Measurements from ENCODE around the gene HELT.
"Not testable (repeated sequence)": the region's sequence is repeated elsewhere in the genome, so short reads cannot be mapped to it uniquely, and the experiment has no call there.

HELT gene

GRCh38 chr4:185036019-185036418 lies 17.7 kb downstream of the HELT start:
- no peak overlapping the region for H3K4me3 ChIP-seq (ENCODE audit: low read depth, low read length)

GRCh38 chr4:185036842-185037241 lies 18.6 kb downstream of the HELT start:
- no peak overlapping the region for H3K4me3 ChIP-seq (ENCODE audit: low read depth, low read length)

GRCh38 chr4:185039508-185040273 lies 21.4 kb downstream of the HELT start:
- H3K4me3 ChIP-seq (ENCODE audit: low read depth, low read length) = no peak overlapping the region

- no peak overlapping the region for H3K4me3 ChIP-seq (ENCODE audit: low read depth, low read length)
These were observed 22.2 kb downstream of the HELT start for GRCh38 chr4:185040523-185040922.

GRCh38 chr4:185050286-185050685 lies 32.0 kb downstream of the HELT start:
- not testable (repeated sequence) for H3K4me3 ChIP-seq (ENCODE audit: low read depth, low read length)

- not testable (repeated sequence) for H3K4me3 ChIP-seq (ENCODE audit: low read depth, low read length)
These were observed 33.0 kb downstream of the HELT start for GRCh38 chr4:185051283-185051682.

GRCh38 chr4:185053746-185054145 lies 35.5 kb downstream of the HELT start:
- no peak overlapping the region for H3K4me3 ChIP-seq (ENCODE audit: low read depth, low read length)

GRCh38 chr4:185054272-185054671 lies 36.0 kb downstream of the HELT start:
- no peak overlapping the region for H3K4me3 ChIP-seq (ENCODE audit: low read depth, low read length)

- H3K4me3 ChIP-seq (ENCODE audit: low read depth, low read length) = no peak overlapping the region
These were observed 36.6 kb downstream of the HELT start for GRCh38 chr4:185054886-185055285.

GRCh38 chr4:185061610-185062009 lies 43.3 kb downstream of the HELT start:
- H3K4me3 ChIP-seq (ENCODE audit: low read depth, low read length) = no peak overlapping the region

- H3K4me3 ChIP-seq (ENCODE audit: low read depth, low read length) = no peak overlapping the region
These were observed 44.3 kb downstream of the HELT start for GRCh38 chr4:185062606-185063005.

- no peak overlapping the region for H3K4me3 ChIP-seq (ENCODE audit: low read depth, low read length)
These were observed 47.9 kb downstream of the HELT start for GRCh38 chr4:185066179-185066578.

- H3K4me3 ChIP-seq (ENCODE audit: low read depth, low read length) = no peak overlapping the region
These were observed 50.5 kb downstream of the HELT start for GRCh38 chr4:185068837-185069236.

All from iPS-11a (cell line).